Stomach (tissue), 4 donors: ENCODE data around the gene NLRC5.

Source experiments
- EP300 ChIP-seq: sonication (generic); formaldehyde crosslinking; IDR thresholded peaks from one replicate; pipeline ENCODE4 v1.6.1; 2017; ENCODE audit warnings: antibody characterized with exemption
- POLR2A ChIP-seq, 4 donors: fragments of 450-650 bp; IDR thresholded peaks; one replicate each; pipeline ENCODE4 v1.6.1; 2016; ENCODE audit warnings: antibody characterized with exemption in 4 of 4, control low read depth in 2 of 4, mild to moderate bottlenecking in 1 of 4, moderate library complexity in 1 of 4
- POLR2AphosphoS5 ChIP-seq, 3 donors: sonication (generic); formaldehyde crosslinking; IDR thresholded peaks; one replicate each; pipeline ENCODE4 v1.6.1; 2016; ENCODE audit warnings: antibody characterized with exemption in 3 of 3
- TF ChIP-seq, protein P1 (sequence below), 7 experiments: fragments of 450-650 bp in 4 of 7; fragments of 200-600 bp in 3 of 7; sonication (generic) in 3 of 7; IDR thresholded peaks; one replicate each; pipeline ENCODE4 v1.5.1; 2016 to 2019; ENCODE audit warnings: antibody characterized with exemption in 7 of 7, control low read depth in 2 of 7, mild to moderate bottlenecking in 1 of 7

DNA sequence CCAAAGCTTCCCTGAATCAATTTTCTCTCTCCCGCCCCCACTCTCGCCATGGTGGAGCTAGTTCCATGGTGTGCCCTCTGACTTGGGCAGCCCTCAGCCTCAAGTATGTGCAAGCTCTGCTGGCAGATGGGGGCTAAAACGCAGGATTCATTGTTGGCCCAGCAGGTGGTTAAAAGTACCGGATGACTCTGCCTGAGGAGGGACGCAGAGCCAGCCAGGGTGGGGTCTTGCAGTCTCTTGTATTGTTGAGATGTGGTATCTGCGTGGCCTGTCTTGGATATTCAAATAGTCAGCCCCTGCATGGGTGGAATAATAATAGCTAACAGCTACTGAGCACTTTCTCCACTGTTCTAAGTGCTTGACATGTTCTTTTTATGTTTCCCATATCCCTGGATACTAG is 66.3 kb downstream of the NLRC5 start:
- TF ChIP-seq, protein P1, sequence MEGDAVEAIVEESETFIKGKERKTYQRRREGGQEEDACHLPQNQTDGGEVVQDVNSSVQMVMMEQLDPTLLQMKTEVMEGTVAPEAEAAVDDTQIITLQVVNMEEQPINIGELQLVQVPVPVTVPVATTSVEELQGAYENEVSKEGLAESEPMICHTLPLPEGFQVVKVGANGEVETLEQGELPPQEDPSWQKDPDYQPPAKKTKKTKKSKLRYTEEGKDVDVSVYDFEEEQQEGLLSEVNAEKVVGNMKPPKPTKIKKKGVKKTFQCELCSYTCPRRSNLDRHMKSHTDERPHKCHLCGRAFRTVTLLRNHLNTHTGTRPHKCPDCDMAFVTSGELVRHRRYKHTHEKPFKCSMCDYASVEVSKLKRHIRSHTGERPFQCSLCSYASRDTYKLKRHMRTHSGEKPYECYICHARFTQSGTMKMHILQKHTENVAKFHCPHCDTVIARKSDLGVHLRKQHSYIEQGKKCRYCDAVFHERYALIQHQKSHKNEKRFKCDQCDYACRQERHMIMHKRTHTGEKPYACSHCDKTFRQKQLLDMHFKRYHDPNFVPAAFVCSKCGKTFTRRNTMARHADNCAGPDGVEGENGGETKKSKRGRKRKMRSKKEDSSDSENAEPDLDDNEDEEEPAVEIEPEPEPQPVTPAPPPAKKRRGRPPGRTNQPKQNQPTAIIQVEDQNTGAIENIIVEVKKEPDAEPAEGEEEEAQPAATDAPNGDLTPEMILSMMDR (IDR thresholded peaks at IDR 0.05): no peak
- no peak for TF ChIP-seq POLR2A (IDR thresholded peaks at IDR 0.05)
- no peak for TF ChIP-seq POLR2AphosphoS5 (IDR thresholded peaks at IDR 0.05)
- no peak for TF ChIP-seq EP300
